ENCODE data around the gene TEDC2. TPM values are rescaled to one million over a fixed set of nuclear protein-coding genes. Genes with fewer than 3 reads are reported as not detected.

Gene TEDC2
- total and polyA plus RNA-seq, 2 of the 8 experiments (the other 6 are each of a cell fraction or from before 2014, with no cell fraction given), result 54.6 to 55.6 TPM

DNA sequence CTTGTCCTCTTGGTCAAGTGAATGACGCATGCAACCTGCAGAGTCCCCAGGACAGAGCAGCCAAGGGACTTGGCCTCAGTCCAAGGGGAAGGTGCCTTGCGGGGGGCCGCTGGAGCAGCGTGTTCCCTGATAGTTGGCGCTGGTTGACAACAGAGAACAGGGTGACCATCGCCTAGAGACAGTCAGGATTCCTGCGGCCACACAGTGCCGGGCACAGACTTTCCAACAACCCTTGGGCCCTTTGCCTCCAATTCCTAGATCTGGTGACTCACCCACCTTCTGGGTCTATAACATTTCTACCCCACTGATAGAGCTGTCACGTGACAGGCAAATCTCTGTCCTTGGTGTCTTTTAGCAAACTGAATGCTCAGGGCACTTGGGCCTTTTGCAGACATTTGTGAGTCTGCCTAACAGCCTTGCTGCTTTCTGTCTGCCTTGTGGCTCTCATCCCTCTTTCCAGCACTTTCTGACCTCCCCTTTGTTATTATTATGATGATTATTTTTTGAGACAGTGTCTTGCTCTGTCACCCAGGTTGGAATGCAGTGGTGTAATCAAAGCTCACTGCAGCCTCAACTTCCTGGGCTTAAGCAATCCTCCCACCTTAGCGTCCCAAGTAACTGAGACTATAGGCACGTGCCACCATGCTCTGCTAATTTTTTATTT, 11.9 kb upstream of the TEDC2 start (continued):
- TF ChIP-seq, protein P1, sequence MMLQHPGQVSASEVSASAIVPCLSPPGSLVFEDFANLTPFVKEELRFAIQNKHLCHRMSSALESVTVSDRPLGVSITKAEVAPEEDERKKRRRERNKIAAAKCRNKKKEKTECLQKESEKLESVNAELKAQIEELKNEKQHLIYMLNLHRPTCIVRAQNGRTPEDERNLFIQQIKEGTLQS (IDR thresholded peaks at IDR 0.05; ENCODE audit: insufficient read depth, low read depth, low read length), result no peak
- no peak for TF ChIP-seq PHF8 (conservative IDR thresholded peaks at IDR 0.05; ENCODE audit: low read depth, low read length)
- TF ChIP-seq NRF1 (IDR thresholded peaks at IDR 0.05; ENCODE audit: low read depth, low read length), result no peak
